Fibroblast of pulmonary artery (primary cell): ENCODE data around the gene AZIN2.

Experiments
- DNase-seq: peaks from one replicate; pipeline ENCODE4 v3.0.0-alpha.2; 2010; ENCODE audit warnings: low read depth
- H3K4me3 ChIP-seq: replicated peaks from 2 replicates; pipeline ENCODE4 v1.5.1; 2011; ENCODE audit warnings: low read depth, mild to moderate bottlenecking, control low read depth, low read length, moderate library complexity
- TF ChIP-seq, protein P1 (sequence below): IDR thresholded peaks from 2 replicates; pipeline ENCODE4 v1.5.1; 2011; ENCODE audit warnings: mild to moderate bottlenecking, control low read depth, low read length, inconsistent platforms; ENCODE audit errors: missing control alignments

The AZIN2 gene

DNA sequence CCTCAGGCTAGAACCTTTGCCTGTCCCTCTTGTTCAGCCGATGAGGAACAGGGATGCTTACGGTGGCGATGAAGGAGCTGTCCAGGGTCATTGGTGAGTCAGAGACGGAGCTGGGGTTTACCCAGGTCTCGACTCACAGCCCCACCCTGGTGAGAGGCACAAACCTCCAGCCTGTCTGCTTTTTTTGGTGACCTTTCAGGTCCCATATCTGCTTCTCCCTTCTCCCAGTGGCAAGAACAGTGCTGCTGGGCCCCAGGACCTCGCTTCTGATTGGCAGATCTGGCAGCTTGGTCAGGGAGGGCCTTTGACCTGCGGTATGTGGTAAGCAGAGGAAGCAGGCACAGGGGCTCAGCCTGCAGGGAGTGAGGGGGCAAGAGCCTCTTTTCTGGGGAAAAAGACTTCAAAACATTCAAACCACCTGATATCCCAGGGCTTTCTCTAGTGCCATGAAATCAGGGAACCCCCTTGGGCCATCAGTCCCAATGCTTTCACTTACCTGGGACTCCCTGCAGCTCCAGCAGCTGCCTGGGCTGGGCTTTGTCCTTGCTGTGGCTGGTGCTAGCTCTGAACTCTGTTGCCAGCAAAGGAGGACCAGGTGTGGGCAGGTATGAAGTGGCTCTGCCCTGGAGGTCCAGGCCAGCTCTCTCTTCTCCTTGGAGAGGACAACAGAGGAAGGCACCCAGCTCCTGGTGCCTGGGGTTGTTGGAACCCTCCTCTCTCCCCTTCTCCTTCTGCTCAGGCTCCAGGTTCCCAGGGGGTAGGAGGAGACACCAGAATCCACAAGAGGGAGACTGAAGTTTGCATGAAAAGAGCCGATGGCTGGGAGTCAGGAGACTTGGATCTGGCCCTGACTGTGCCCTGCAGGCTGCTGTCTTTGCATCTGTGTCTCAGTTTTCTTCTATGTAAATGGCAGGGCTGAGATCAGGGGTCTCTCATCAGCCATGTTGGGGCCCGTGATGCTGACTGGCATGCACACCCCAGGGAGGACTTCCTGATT lies 59.5 kb downstream of the AZIN2 start:
- no peak for DNase-seq
- H3K4me3 ChIP-seq: no peak overlapping the region
- TF ChIP-seq, protein P1, sequence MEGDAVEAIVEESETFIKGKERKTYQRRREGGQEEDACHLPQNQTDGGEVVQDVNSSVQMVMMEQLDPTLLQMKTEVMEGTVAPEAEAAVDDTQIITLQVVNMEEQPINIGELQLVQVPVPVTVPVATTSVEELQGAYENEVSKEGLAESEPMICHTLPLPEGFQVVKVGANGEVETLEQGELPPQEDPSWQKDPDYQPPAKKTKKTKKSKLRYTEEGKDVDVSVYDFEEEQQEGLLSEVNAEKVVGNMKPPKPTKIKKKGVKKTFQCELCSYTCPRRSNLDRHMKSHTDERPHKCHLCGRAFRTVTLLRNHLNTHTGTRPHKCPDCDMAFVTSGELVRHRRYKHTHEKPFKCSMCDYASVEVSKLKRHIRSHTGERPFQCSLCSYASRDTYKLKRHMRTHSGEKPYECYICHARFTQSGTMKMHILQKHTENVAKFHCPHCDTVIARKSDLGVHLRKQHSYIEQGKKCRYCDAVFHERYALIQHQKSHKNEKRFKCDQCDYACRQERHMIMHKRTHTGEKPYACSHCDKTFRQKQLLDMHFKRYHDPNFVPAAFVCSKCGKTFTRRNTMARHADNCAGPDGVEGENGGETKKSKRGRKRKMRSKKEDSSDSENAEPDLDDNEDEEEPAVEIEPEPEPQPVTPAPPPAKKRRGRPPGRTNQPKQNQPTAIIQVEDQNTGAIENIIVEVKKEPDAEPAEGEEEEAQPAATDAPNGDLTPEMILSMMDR: peak; percentile 12

DNA sequence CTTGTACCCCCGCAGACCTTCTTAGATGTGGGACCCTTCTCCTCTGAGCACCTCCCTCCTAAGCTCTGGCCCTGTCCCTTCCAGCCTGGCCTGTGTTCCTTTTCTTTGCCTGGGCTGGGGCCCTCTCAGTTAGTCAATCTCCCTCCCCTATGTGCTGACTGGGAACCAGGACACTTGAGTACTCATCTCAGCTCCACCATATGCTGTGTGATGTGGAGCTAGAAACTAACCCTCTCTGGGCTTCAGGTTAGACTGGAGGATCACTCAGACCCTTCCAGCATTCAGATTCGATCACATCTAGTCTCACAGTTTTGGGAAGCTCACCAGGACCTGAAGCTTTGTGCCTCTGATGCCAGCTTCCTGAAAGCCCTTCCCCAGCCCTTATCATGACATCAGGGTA lies 60.3 kb downstream of the AZIN2 start:
- H3K4me3 ChIP-seq: no peak overlapping the region
- TF ChIP-seq, protein P1: no peak
- no peak for DNase-seq

DNA sequence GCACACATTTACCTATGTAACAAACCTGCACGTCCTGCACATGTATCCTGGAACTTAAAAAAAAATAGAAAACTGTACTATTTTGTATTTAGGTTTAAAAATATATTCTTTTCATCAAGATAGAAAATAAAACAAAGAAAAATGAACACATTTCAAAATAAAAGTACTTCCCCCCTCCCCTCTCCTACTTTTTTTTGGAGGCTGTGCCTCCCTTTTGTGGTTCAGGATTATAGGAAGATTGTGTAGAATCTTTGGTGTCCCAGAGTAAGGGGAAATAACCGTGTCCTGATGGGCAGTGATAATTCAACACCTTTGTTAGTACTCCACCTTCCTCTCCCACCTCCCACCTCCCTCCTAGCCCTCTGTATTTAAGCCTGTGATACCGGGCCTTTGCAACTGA lies 60.8 kb downstream of the AZIN2 start:
- DNase-seq: no peak
- TF ChIP-seq, protein P1: no peak
- H3K4me3 ChIP-seq: no peak overlapping the region

DNA sequence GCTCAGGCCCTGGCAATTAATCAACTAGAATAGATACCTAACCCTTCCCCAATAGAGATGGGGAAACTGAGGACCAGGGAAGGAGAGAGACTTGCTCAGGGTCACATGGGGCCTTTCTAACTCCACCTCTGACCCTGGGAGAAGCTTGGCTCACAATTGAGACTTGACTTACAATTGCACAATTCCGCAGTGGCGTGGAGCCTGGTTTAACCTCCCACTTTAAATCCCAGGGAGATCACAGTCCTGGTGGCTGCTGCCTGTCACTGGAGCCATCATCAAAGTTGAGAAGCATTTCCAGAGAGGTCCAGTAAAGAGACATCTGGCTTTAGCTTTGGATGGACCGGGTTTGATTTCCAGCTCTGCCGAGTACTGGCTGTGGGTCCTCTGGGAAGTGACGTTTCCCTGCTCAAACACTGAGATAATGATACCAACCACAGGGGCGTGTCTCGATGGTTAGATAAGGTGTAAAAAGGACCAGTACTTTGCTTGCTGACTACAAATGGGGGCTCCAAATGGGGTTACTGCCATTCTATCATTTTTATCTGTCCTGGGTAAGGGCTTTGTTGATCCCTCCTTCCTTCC lies 61.6 kb downstream of the AZIN2 start:
- H3K4me3 ChIP-seq: no peak overlapping the region
- DNase-seq: no peak
- TF ChIP-seq, protein P1: no peak

DNA sequence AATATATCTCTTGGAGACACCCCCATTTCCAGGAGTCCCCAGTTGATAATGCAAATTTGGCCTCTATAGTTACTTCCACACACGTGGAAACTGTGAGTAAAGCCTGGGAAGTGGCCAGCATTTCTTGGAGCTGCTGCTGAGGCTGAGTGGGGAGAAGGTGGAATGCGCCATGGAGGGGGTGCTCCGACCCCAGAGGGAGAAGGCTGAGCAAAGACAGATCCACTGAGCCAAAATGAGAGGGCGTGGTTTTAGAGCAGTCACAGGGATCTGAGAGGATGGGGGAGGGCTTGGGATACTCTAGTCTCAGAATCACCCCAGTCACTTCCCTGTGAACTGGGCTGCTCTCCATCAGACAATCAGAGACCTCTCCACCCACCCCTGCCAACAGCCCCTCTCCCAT lies 62.2 kb downstream of the AZIN2 start:
- no peak overlapping the region for H3K4me3 ChIP-seq
- TF ChIP-seq, protein P1: no peak
- peak; percentile 25 for DNase-seq

DNA sequence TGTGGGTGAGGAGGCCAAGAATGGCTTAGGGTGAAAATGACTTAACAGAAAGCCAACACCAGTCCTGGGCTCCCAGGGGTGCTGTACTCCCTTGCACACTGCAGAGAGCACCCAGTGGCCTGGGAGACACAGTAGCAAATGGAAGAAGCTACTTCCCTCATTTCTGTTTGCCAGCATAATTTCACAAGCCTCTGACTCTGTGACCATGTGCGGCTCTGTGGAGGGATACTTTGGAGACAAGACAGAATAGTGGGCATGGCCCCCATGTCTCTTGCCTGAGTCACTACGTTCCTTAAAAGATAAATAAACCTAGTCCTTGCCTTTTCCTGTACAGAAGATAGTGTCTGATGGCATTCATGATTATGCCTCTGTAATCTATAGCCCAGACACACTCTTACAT lies 62.7 kb downstream of the AZIN2 start:
- no peak overlapping the region for H3K4me3 ChIP-seq
- DNase-seq: peak; percentile 62
- TF ChIP-seq, protein P1: no peak
